Activated CD8-positive, alpha-beta memory T cell treated with anti-CD3 and anti-CD28 coated beads for 48 hours (primary cell): ENCODE measurements around the gene DSC1.
"Not testable (repeated sequence)": the region's sequence is repeated elsewhere in the genome, so short reads cannot be mapped to it uniquely, and the experiment has no call there.

Source experiments
- DNase-seq, 3 experiments: peaks; one replicate each; pipeline ENCODE4 v3.0.0-alpha.2; 2020; ENCODE audit warnings: low read depth in 2 of 3, low spot score in 2 of 3

DSC1 gene

DNA sequence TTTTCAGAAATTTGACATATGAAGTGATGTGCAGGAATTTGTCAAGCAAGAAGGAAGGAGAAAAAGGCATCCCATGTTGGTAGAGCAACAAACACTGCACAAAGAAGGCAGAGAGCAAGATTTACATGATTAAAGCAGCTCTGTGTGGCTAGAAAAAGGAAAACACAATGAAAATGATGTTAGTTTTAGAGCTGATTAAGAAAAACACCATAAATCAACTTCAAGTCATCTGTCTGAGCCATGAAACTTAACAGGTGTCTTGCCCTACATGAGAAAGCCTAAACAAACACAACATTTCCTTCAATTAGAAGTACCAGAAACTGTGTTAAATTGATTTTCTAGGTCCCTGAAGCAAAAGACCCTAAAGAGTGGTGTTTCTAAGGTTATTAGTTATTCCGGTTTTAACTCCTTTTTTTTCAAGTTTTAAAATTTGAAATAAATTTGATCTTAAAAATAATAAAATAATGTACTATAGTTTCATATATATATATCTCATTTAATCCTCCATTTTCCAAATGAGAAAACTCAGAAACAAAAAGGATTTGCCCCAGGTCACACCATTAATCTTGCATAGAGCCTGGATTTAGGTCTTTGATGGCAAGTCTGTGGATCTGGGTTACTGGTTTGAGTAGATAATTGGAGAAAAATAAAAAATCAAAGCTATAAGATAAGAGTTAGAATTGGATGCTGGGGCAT lies 8.6 kb upstream of the DSC1 start:
- no peak for DNase-seq

DNA sequence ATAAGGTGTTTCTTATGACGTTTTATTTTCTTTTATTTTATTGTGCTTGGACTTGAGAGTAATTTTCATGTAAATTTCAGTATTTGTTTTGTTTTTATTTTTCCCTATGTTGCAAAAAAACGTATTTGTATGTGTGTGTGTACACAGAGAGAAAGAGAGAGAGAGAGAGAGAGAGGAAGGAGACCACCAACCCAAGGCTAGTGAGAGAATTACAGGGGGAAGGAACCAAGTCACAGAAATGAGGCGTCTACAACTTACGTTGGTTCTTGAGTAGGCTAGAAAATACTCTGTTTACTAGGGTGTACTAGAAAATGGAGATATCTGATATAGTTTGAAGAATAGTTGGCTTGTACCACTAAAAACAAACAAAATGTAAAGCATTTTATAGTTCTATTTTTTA lies 7.7 kb upstream of the DSC1 start:
- DNase-seq: no peak

DNA sequence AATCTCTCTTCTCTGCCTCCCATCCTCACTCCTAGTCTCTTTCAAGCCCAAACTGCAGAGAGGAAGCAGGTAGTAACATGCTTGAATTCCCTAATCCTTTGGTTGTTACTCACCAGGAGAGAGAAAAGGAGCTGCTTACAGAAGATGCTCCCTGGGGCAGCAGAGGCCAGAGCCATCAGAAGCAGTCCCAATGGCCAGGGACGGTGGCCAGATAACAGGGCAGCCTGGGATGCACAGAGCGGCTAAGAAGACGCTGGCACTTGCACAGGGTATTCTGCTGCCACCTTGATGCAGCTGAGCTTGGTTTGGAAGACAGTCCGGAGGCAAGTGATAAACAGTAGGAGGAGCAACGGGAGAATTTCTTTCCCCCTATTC lies 250 bp downstream of the DSC1 start:
- DNase-seq: no peak

DNA sequence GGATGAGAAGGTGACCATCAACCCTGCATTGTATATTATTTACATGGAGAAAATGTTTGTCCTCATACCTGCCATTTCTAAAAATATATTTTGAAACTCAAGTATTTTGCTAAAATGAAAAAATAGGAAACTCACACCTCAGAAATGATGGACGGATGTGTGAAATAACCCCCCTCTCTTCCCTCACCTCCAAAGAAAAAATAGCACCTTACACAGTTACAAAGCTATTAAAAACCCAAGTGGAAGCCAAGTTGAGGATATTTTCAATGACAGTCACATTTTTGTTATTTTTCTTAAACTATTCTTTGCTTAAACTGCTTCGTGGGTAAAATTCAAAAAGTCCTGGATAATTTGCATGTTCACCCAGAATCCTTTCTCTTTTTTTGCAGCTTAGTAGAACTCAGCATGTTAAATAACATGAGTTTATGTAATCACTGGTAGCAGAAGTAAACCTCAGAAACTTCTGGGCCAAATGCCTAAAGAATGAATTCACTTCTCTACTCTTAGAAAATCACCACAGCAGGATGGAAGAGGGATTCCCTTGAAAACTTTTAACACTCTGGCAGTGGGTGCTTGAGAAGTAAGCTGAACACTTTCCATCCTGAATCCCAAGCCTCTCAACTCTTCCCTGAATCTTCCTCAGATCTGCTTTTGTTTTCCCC lies 768 bp downstream of the DSC1 start:
- no peak for DNase-seq

DNA sequence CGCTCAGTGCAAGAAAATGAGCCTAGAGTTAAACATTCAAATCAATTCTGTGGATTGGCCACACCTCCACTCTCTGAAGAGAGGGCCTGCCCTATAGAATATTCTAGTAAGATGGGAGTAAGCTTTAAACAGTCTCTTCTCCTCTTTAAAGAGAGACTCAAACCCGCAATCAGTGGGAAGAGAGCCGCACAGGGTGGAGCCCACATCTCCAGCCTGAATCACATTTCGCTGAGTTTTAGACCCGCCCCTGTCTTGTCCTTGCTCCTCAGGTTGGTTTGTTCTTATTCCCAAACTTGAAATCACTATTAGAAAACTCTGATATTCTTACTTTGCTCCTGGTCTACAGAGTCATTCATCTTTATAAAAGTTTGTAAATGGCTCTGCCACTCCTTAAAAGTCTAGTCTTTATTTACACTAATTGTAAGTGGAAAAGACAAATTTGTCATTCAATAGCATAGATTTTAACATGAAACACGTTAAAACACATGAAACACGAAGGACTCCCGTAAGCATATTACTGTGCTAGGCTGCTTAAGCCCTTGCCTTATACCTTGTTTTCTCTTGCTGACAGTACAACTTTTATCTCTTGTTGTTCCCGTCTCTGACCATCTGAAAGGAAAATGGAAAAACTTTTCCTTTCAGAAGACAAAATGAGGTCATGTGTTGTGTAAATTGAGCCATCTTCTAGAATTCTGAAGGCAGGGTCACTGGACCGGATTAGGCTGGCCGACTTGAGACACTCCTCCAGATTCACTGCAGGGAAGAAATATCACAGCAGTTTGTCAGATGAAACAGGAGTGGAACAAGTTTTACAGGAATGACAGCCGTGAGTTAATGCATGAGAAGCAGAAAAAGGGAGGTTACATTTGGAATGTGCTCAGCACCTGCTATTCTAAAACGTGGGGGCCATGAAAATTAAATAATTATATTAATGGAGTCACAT lies 5.6 kb downstream of the DSC1 start:
- DNase-seq: no peak

DNA sequence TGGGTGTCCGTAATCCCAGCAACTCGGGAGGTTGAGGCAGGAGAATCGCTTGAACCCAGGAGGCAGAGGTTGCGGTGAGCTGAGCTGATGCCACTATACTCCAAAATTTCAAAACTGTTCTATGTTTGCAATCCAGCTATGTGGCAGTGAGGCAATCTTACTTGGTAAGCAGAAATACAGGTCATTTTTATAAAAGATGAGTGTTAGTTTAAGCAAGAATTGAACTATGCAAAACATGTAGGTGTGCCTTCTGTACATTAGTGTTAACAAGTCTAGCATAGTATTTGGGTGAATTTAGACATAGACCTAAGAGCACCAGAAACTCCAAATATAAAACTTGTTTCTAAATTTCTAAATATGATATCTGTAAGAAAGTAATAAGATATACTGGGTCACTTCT lies 7.2 kb downstream of the DSC1 start:
- no peak for DNase-seq

DNA sequence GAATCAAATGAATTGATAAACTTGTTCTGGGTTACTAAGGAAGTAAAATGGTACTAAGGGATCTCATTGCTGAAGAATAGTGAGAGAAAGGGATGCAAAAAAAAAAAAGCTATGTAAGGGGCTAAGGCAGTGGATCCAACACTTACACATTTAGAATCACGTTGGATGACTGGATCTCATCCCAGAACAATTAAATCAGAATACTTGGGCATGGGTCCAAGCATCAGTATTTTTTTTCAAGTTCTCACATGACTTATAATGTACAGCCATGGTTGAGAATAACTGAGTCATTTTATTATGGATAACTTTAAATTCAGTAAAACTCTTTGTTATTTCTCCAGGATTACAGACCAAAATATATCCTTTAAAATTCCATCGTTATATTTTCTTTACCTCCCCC lies 8.5 kb downstream of the DSC1 start:
- no peak for DNase-seq

DNA sequence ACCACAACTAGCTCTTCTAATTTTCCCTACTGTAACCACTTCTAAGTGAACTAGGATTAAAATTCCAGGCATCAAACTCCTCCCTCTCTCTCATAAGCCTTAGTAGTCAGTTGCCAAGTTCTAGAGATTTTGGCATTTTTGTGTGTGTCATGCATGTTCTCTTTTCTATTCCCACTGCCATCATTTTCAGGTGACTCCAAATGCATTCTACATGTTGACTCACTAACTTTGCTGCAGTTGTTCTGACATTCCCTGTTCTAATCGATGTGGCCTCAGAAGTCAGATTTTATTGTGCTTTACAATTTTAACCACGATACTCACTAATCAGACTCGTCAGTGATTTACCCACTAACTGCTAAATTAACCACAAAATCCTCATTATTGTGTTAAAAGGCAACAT lies 13.3 kb downstream of the DSC1 start:
- no peak for DNase-seq

DNA sequence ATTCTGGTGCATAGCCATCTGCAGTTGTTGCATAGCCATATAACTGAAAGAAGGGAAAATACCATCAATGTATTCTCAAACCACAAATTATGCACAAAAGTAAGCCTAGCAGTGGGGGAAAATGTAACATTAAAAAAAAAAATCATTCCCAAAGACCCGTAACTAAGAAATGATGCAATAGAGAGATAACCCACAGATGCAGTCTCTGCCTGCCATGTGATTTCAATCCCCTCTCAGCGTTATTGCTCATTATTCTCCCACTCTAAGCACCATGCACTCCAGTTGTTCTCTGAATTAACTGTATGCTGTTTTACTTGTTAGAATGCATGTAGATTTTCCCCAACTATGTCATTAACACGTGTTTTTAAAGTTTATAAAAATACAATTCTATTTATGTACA lies 14.1 kb downstream of the DSC1 start:
- DNase-seq: no peak

DNA sequence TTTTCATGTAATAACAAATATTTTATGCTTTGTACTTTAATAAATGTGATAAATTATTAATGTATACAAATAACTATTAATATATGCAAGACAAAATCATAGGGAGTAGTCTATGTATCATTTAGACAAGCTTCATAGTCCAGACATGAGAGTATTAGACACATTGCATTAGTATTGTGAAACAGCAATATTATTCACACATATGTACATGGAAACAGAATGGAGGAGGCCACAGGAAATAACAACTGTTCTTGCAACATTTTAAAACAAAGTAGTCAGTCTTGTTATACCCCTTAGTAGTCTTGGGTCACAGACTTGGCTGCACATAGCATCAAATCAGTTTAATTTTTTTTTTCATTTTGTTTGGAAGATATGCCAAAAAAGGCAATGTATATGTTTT lies 15.8 kb downstream of the DSC1 start:
- no peak for DNase-seq

DNA sequence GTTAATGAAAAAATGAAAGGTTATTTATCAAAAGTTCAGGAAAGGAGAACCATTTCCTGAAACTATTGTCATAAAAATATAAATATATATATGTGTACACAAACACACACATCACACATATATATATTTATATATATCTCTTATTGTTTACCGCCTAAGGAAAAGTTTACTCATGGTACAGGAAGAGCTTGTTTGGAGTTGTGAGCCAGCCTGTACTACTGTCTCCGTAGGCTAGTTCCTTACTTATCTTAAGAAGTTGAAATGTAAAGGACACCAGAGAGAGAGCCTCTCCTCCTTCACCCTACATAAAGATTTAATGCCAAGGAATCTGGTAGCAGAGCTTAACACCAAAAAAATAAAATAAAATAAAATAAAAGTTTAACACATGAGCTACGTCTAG lies 19.6 kb downstream of the DSC1 start:
- no peak for DNase-seq

DNA sequence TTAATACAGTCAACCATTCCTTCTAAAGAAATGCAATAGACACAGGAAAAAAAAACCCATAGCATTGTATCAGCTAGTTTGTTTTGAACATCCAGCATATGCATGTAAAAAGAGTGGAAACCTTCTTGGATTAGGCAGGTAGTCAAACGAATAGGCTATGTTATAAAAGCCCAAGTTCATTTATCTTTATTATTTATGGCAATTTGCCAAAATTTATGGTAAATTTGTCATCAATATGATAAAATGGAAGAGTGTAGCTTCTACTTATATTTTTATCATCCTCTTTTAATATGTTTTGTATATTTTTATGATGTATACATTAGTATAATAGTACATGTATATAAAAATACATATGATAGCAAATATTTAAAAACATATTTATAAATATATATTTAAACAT lies 23.9 kb downstream of the DSC1 start:
- no peak for DNase-seq

DNA sequence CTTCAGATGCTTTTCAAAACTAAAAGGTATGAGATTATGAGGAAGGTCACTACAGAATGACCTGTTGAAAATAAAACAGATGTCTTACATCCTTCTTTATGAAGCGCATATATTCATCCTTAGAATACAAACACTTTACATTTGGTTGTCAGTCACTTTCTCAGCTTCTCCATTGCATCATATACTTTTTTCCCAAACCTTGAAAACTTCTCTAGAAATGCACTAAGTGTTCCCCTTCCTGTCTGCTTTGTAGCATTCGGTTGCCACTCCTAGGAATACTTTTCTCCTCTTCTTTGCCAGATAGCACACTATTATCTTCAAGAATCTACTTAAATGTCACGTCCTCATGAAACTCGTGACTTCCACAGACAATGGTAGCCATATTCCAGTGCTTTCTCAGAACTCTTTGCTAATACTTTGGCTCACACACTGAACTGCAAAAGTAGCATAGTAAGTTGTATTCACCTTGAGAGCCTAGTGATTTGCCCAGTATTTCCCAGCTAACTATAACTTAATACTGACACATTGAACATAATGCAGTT lies 27.6 kb downstream of the DSC1 start:
- no peak for DNase-seq

DNA sequence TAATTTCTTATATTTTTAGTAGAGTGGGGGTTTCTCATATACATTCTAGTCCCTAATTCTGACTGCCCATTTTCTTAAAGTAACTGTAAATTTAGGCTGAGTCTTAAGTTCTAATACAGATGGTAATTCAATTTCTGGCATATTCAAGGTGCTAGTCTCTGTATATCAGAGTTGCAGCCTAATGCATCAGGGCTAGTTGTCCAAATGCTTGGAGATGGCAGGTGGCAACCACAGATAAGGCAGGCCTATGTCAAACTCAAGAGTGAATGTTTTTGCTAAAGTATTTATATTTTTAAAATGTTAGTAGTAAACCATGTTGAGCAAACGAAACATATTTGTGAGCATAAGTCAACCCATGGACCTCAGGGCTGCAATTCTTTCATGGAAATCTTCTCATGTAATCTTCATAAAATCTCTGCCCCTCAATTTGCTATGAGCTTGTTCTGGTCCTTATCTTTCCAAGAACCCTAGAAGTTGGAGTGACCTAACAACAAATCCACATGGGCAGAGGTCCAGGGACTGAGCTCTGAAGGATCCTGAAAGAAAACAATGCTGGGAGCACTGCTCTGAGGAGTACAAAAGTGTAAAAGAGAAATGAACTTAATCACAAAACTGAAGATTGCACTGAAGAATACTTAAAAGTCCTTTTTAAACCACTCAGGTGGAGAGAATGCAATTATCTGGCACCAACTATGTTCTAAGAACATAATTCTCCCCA lies 33.1 kb downstream of the DSC1 start:
- no peak for DNase-seq

DNA sequence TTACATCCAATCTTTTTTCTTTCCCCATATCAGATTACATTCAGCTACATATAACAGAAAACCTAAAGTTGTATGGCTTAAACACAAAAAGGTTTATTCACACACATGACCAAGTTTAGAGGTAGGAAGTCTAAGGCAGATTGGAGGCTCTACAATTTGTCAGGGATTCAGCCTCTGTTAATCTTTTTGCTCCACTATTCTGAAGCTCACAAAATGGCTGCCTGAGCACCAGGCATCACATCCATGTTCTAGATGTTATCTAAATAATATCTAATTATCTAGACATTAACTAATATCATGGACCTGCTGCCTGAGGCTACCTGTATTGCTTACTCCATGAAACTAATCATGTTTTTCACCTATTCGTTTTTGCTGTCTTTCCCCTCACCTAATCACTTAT lies 36.8 kb downstream of the DSC1 start:
- no peak for DNase-seq

DNA sequence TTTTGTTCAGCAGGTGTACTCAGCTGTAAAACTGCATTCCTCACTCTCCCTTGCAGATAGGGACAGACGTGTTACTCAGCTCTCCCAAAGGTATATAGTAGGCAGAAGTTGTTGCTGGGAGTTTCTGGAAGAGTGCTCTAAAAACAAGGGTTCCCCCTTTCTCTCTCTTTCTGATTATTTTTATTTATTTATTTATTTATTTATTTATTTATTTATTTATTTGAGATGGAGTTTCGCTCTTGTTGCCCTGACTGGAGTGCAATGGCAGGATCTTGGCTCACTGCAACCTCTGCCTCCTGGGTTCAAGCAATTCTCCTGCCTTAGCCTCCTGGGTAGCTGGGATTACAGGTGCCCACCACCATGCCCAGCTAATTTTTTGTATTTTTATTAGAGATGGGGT lies 39.5 kb downstream of the DSC1 start:
- DNase-seq: not testable (repeated sequence)

DNA sequence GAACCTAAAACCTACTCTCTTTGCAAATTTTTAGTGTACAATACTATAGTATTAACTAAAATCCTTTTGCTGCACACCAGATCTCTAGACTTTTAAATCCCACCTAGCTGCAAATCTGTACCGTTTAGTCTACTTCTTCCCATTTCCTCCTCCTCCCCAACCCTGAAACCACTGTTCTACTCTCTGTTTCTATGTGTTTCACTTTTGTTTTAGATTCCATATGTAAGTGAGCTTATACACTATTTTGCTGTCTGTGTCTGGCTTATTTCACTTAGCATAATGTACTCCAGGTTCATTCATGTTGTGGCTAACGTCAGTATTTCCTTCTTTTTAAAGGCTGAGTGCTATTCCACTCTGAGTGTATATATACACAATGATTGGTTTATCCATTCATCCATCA lies 42.1 kb downstream of the DSC1 start:
- DNase-seq: no peak

DNA sequence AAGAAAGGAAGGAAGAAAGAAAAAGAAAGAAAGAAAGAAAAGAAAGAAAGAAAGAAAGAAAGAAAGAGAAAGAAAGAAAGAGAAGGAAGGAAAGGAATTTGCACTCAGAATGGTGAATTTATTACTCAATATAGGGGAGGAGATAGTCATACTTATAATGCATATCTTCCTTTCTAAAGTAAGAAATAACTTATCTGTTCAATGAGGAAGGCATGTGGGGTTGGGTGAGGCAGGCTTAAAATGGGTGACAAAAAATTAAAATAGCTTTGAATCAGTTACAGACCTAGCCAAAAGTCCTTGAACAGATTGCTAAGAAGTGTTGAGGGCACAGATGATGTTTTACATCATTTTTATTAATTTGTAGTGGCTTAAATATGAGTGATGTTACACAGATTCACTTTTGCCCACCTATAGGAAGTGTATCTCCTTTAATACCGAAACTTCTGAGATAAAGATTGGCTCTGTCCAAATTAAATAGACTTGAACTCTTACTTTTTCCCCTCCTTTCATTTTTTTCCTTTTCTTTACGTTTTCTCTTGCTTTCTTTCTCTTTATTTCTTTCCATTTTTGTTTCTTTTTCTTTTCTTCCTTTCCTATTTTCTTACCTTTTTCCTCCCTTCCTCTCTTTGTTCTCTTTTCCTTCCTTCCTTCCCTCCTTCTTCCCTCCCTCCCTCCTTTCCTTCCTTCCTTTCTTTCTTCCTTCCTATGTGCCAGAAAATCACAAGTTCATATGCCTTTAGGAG lies 45.6 kb downstream of the DSC1 start:
- no peak for DNase-seq

DNA sequence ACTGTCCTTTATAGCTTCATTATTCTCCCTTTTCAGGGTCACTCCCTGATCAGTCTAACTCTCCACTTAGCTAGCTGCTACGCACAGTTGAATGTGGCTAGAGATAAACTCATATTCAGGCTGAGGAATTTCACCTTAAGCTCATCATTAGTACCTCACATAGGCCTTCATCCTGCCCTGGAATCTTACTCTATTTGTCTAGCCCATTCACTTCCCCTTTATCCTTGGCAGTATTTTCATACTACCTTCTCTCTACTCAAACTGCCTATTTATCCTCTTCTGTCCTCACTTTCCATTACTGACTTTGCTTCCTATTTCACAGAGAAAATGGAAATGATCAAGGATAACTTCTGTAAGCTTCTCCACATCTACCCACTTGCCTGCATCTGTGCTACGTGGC lies 49.9 kb downstream of the DSC1 start:
- no peak for DNase-seq

DNA sequence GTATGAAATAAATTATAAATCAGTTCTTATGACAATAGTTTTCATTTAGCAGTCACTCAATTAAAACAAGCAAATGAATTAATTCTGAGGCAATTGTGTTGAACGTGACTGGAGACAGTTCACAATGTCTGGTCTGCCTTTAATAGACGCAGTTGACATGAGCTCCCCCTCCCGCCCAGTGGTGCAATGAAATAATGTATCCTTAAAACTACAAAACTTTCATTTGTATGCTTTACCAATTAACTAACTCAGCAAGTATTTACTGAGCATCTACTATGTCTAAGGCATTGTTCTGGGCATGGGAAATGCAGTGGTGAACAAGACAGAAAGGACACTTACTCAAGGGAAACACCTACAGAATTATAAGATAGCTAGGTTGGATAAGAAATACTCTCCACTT lies 56.9 kb downstream of the DSC1 start:
- DNase-seq: no peak

DNA sequence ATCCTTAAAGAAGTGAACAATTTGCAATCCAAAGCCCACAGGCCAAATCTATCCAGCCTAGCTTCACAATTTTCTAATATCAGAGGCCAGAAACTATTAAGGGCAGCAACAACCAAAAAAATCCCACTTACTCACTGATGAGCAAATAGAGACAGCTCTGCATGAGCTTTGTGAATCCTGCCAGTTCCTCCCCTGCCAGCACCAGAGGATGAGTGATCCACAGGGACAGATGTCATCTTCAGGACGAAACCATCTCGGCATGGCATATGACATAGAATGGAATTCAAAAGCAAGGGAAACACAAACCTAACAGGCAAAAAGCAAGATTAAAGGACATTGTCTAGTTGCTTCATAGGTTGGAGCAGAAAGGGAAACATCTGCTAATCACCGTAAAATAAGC lies 58.2 kb downstream of the DSC1 start:
- DNase-seq: no peak
